Measurements from ENCODE around the gene NLRP7.

DNA sequence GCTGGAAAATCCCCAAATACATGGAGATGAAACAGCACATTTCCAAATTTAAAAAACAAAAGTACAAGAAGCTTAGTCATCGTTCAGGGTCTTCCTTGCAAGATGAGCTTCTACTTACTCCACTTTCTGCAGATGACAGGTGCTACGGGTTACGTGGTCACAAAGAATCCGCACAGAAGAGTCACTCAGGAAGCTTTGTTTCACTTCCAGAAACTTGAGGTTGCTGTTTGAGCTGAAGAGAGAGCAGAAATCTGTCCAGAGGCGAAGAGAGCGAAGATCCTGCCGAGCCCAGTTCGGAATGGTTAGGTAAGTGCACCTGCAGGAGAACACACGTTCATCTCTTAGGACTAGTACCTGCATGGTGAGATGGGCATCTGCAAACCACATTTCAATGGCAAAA, 9.4 kb downstream of the NLRP7 start:
- TF ChIP-seq EZH2 (IDR thresholded peaks at IDR 0.05; ENCODE audit: low read length, unreplicated experiment) (no peak), EZH2phosphoT487 (IDR thresholded peaks at IDR 0.05; ENCODE audit: borderline replicate concordance, low read length) (no peak)
- TF ChIP-seq, protein P1, sequence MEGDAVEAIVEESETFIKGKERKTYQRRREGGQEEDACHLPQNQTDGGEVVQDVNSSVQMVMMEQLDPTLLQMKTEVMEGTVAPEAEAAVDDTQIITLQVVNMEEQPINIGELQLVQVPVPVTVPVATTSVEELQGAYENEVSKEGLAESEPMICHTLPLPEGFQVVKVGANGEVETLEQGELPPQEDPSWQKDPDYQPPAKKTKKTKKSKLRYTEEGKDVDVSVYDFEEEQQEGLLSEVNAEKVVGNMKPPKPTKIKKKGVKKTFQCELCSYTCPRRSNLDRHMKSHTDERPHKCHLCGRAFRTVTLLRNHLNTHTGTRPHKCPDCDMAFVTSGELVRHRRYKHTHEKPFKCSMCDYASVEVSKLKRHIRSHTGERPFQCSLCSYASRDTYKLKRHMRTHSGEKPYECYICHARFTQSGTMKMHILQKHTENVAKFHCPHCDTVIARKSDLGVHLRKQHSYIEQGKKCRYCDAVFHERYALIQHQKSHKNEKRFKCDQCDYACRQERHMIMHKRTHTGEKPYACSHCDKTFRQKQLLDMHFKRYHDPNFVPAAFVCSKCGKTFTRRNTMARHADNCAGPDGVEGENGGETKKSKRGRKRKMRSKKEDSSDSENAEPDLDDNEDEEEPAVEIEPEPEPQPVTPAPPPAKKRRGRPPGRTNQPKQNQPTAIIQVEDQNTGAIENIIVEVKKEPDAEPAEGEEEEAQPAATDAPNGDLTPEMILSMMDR (conservative IDR thresholded peaks at IDR 0.05; ENCODE audit: low read depth, low read length): no peak

Data from PC-3 (cell line).